ENCODE measurements around the gene PDSS1. TPM values are rescaled to one million over a fixed set of nuclear protein-coding genes. Genes with fewer than 3 reads are reported as not detected.

PDSS1 gene
- total and polyA plus RNA-seq, 9 of the 15 experiments (the other 6 are each of a cell fraction or from before 2014, with no cell fraction given), result 11.0 to 59.5 (median 45.3) TPM

- TF ChIP-seq NFE2 (IDR thresholded peaks at IDR 0.05; ENCODE audit: low read depth) (0 out of 2 replicates have a peak, but pooled peaks have one; percentile 33), SETDB1 (IDR thresholded peaks at IDR 0.05; ENCODE audit: low read length) (no peak)
- Histone ChIP-seq H3K9ac (ENCODE audit: insufficient read depth in 1 of 2, low read depth in 2 of 2, low read length in 2 of 2) (no peak overlapping the region), H3K79me2 (ENCODE audit: control insufficient read depth, insufficient read depth, low read length) (no peaks in the 10 kb centered on the region), H3K4me3 (no peak overlapping the region), H3K36me3 (ENCODE audit: control insufficient read depth, insufficient read depth, low read length) (peaks cover 28% of the 10 kb centered on the region; the same call in 2 of the 3 replicates), H3K9me3 (replicated peaks; ENCODE audit: control insufficient read depth, insufficient read depth, low read depth, low read length) (no peaks in the 10 kb centered on the region), H3K27ac (ENCODE audit: extremely low read depth, low read depth, low read length) (0 out of 3 replicates have a peak overlapping the region, but pooled peaks have one; percentile 6), H2AFZ (ENCODE audit: low read depth, low read length) (no peak overlapping the region), H3K9me1 (ENCODE audit: control insufficient read depth, insufficient read depth, low read length) (no peaks in the 10 kb centered on the region), H4K20me1 (replicated peaks; ENCODE audit: control insufficient read depth, insufficient read depth, low read length) (no peaks in the 10 kb centered on the region), H3K27me3 (ENCODE audit: control insufficient read depth in 2 of 2, insufficient read depth in 2 of 2, low read length in 2 of 2) (no peaks in the 10 kb centered on the region), H3K4me2 (ENCODE audit: insufficient read depth, low read length) (no peak overlapping the region), H3K4me1 (replicated peaks in 1 of 2; ENCODE audit: control insufficient read depth in 2 of 2, insufficient read depth in 2 of 2, low read length in 2 of 2) (peaks cover 0 to 6% of the 10 kb centered on the region in 2 experiments; a peak in 3 of 5 replicates)
- in situ Hi-C loops (cut with MboI), result no loop called here
- CTCF ChIA-PET (ENCODE audit: low intra/inter-chr PET ratio), result no interaction called here
- intact Hi-C loops (cut with micrococcal nuclease), result loop anchor here (5.0 kb wide), 1 partner anchor 103 kb away; the partner anchor contains the start of gene ABI1
- POLR2A ChIA-PET, result interaction anchor here (0.6 to 0.7 kb wide), 2 partner anchors 52 to 79 kb away, joined by 3 to 4 read pairs; no protein-coding TSS in a partner anchor
- BruUV-seq (replicated peaks), result no TSS peak
- ATAC-seq (peak; percentile 53), DNase-seq (ENCODE audit: extremely low read depth in 1 of 4, low spot score in 3 of 4) (no peak), FAIRE-seq (no peak)
- 56% methylated on average over 4 of the region's 4 CpGs for WGBS (ENCODE audit: insufficient coverage, low coverage, missing lambda C conversion rate)
Observed at GRCh38 chr10:26759008-26759407, 61.5 kb downstream of the PDSS1 start.

- no peaks in the 10 kb centered on the region for H3K9me3 ChIP-seq (replicated peaks; ENCODE audit: control insufficient read depth, insufficient read depth, low read depth, low read length)
- no peak for ATAC-seq
- no peaks in the 10 kb centered on the region for H3K79me2 ChIP-seq (ENCODE audit: control insufficient read depth, insufficient read depth, low read length)
- no peaks in the 10 kb centered on the region for H3K4me1 ChIP-seq (replicated peaks in 1 of 2; ENCODE audit: control insufficient read depth in 2 of 2, insufficient read depth in 2 of 2, low read length in 2 of 2)
- peaks cover 12% of the 10 kb centered on the region; the same call in 1 of the 3 replicates for H3K36me3 ChIP-seq (ENCODE audit: control insufficient read depth, insufficient read depth, low read length)
- intact Hi-C loops (cut with micrococcal nuclease), result no loop called here
- H3K27me3 ChIP-seq (ENCODE audit: control insufficient read depth in 2 of 2, insufficient read depth in 2 of 2, low read length in 2 of 2), result no peaks in the 10 kb centered on the region
- no peak for FAIRE-seq
- BruUV-seq (replicated peaks), result no TSS peak
- H3K27ac ChIP-seq (ENCODE audit: extremely low read depth, low read depth, low read length), result no peak overlapping the region
- H3K9me1 ChIP-seq (ENCODE audit: control insufficient read depth, insufficient read depth, low read length), result no peaks in the 10 kb centered on the region
- TF ChIP-seq HNRNPK (IDR thresholded peaks at IDR 0.05; ENCODE audit: low read depth, low read length, poor library complexity, severe bottlenecking), result peak; percentile 37
- no peak for TF ChIP-seq ZBTB49 (CRISPR knock-in tag; IDR thresholded peaks at IDR 0.05; ENCODE audit: borderline replicate concordance)
- TF ChIP-seq ATF2 (CRISPR knock-in tag; IDR thresholded peaks at IDR 0.05), result no peak
- no peak overlapping the region for H3K4me2 ChIP-seq (ENCODE audit: insufficient read depth, low read length)
- H2AFZ ChIP-seq (ENCODE audit: low read depth, low read length), result no peak overlapping the region
- CTCF ChIA-PET (ENCODE audit: low intra/inter-chr PET ratio), result no interaction called here
- H4K20me1 ChIP-seq (replicated peaks; ENCODE audit: control insufficient read depth, insufficient read depth, low read length), result no peaks in the 10 kb centered on the region
- no peak for DNase-seq (ENCODE audit: extremely low read depth in 1 of 4, low spot score in 3 of 4)
- in situ Hi-C loops (cut with MboI), result no loop called here
- WGBS (ENCODE audit: insufficient coverage, low coverage, missing lambda C conversion rate), result 76% methylated on average over 2 of the region's 2 CpGs
- no peak overlapping the region for H3K4me3 ChIP-seq
- no peak overlapping the region for H3K9ac ChIP-seq (ENCODE audit: insufficient read depth in 1 of 2, low read depth in 2 of 2, low read length in 2 of 2)
- POLR2A ChIA-PET, result no interaction called here
Observed at GRCh38 chr10:26765549-26765948, 68.0 kb downstream of the PDSS1 start.

Measured in K562 (cell line).